K562 (cell line): Measurements from ENCODE around the gene ZNF2. TPM values are rescaled to one million over a fixed set of nuclear protein-coding genes. Genes with fewer than 3 reads are reported as not detected.

Experiments used
- ATAC-seq: fragments of 200-7000 bp; cut with Tn5 transposase; 3 replicates; pipeline ENCODE4 v1.9.1; 2020; ENCODE audit warnings: moderate library complexity
- BruUV-seq: library from RNA; stranded (reverse); fragments of 400-500 nt; replicated peaks from 2 replicates; lab custom pipeline; 2021; lab: Mats Ljungman, UMichigan
- CTCF ChIA-PET: fragments of 300-600 bp; formaldehyde crosslinking; extraction: SDS; loops from one replicate; lab custom pipeline; 2021; ENCODE audit warnings: low intra/inter-chr PET ratio; lab: Yijun Ruan, JAX
- POLR2A ChIA-PET: fragments of 300-600, 350-650 bp; sonication (Branson Sonifier 250); formaldehyde crosslinking; extraction: SDS; loops from one replicate; lab custom pipeline; 2021; ENCODE audit warnings: antibody characterized with exemption, inconsistent platforms; lab: Yijun Ruan, JAX
- DNase-seq, 4 experiments: peaks; one replicate each; pipeline versions ENCODE4 v3.0.0 to v3.0.0-alpha.2; 2011 to 2018; ENCODE audit warnings: low spot score in 3 of 4, mixed read lengths in 3 of 4; ENCODE audit errors: extremely low read depth in 1 of 4
- FAIRE-seq: peaks from 2 replicates; lab custom pipeline; 2011; peaks lifted over from hg19 to GRCh38; lab: Jason Lieb, UNC
- H2AFZ ChIP-seq: 2 replicates; pipeline ENCODE4 v1.6.0; 2011; ENCODE audit warnings: low read depth, low read length, control low read depth, inconsistent platforms
- H3K27ac ChIP-seq: fragments of 200-600 bp; 3 replicates; pipeline ENCODE4 v1.8.0; 2011; ENCODE audit warnings: low read depth, mild to moderate bottlenecking, control low read depth, inconsistent platforms, low read length, moderate library complexity, mixed read lengths; ENCODE audit errors: extremely low read depth
- H3K27me3 ChIP-seq, 2 experiments: fragments of 300-600 bp in 1 of 2; 2 replicates in 1 of 2; 3 replicates in 1 of 2; pipeline versions ENCODE4 v1.6.0 to v1.8.0; 2011; ENCODE audit warnings: inconsistent platforms in 2 of 2, low read length in 2 of 2, mild to moderate bottlenecking in 1 of 2, mixed read lengths in 1 of 2, moderate library complexity in 1 of 2; ENCODE audit not compliant: control insufficient read depth in 2 of 2, insufficient read depth in 2 of 2
- H3K36me3 ChIP-seq: fragments of 300-600 bp; 3 replicates; pipeline ENCODE4 v1.8.0; 2011; ENCODE audit warnings: mild to moderate bottlenecking, low read length, inconsistent platforms; ENCODE audit not compliant: control insufficient read depth, insufficient read depth
- H3K4me1 ChIP-seq, 2 experiments: fragments of 200-600 bp in 1 of 2; replicated peaks in 1 of 2; 2 replicates in 1 of 2; 3 replicates in 1 of 2; pipeline versions ENCODE4 v1.5.1 to v1.8.0; 2011; ENCODE audit warnings: inconsistent platforms in 2 of 2, low read length in 2 of 2, mild to moderate bottlenecking in 1 of 2, mixed read lengths in 1 of 2, moderate library complexity in 1 of 2; ENCODE audit not compliant: control insufficient read depth in 2 of 2, insufficient read depth in 2 of 2
- H3K4me2 ChIP-seq: 2 replicates; pipeline ENCODE4 v1.6.1; 2011; ENCODE audit warnings: low read length, control low read depth, inconsistent platforms, mixed read lengths; ENCODE audit not compliant: insufficient read depth
- H3K4me3 ChIP-seq: fragments of 200-600 bp; sonication (generic), shearing (Covaris generic); 2 replicates; pipeline ENCODE4 v1.5.1; 2016; ENCODE audit warnings: control low read depth, inconsistent platforms
- H3K79me2 ChIP-seq: fragments of 200-600 bp; 3 replicates; pipeline ENCODE4 v1.8.0; 2011; ENCODE audit warnings: low read length, inconsistent platforms; ENCODE audit not compliant: control insufficient read depth, insufficient read depth
- H3K9ac ChIP-seq, 2 experiments: 2 replicates each; pipeline versions ENCODE4 v1.6.0 to v1.6.1; 2011; ENCODE audit warnings: low read depth in 2 of 2, low read length in 2 of 2, control low read depth in 1 of 2, inconsistent platforms in 1 of 2, mild to moderate bottlenecking in 1 of 2, mixed read lengths in 1 of 2; ENCODE audit not compliant: insufficient read depth in 1 of 2
- H3K9me1 ChIP-seq: one replicate; pipeline ENCODE4 v1.6.0; 2011; ENCODE audit warnings: inconsistent platforms, mild to moderate bottlenecking, low read length, moderate library complexity; ENCODE audit not compliant: control insufficient read depth, insufficient read depth
- H3K9me3 ChIP-seq: replicated peaks from 2 replicates; pipeline ENCODE4 v1.5.1; 2011; ENCODE audit warnings: low read depth, low read length, inconsistent platforms; ENCODE audit not compliant: control insufficient read depth, insufficient read depth
- H4K20me1 ChIP-seq: replicated peaks from 2 replicates; pipeline ENCODE4 v1.6.1; 2011; ENCODE audit warnings: low read length, inconsistent platforms, mixed read lengths; ENCODE audit not compliant: control insufficient read depth, insufficient read depth
- CBFA2T3 ChIP-seq: fragments of 450-650 bp; IDR thresholded peaks from 2 replicates; pipeline ENCODE4 v1.6.1; 2017
- FOXA3 ChIP-seq, 2 experiments: fragments of 450-650 bp in 1 of 2; sonication (generic) in 1 of 2; formaldehyde crosslinking; IDR thresholded peaks in 1 of 2; conservative IDR thresholded peaks in 1 of 2; 2 replicates each; pipeline versions ENCODE4 v1.4.0 to v1.8.0; 2020 to 2022; ENCODE audit warnings: mild to moderate bottlenecking in 2 of 2, missing genetic modification reagents in 1 of 2
- FOXJ3 ChIP-seq: sonication (generic); formaldehyde crosslinking; IDR thresholded peaks from 2 replicates; pipeline ENCODE4 v1.4.0; 2020; ENCODE audit warnings: mild to moderate bottlenecking, missing genetic modification reagents
- GATA2 ChIP-seq: sonication (generic); formaldehyde crosslinking; IDR thresholded peaks from 2 replicates; pipeline ENCODE4 v1.4.0; 2020; ENCODE audit warnings: mild to moderate bottlenecking, missing genetic modification reagents
- GTF2F1 ChIP-seq: IDR thresholded peaks from 2 replicates; pipeline ENCODE4 v1.6.1; 2011; ENCODE audit warnings: low read depth, low read length, improper control_type of control experiment
- HOXB6 ChIP-seq: fragments of 250-450 bp; sonication (Bioruptor Pico); IDR thresholded peaks from 2 replicates; pipeline ENCODE4 v1.5.1; 2022; ENCODE audit warnings: mild to moderate bottlenecking, borderline replicate concordance
- MTA2 ChIP-seq: fragments of 450-650 bp; IDR thresholded peaks from 2 replicates; pipeline ENCODE4 v1.6.1; 2016; ENCODE audit warnings: low read depth
- WHSC1 ChIP-seq: IDR thresholded peaks from one replicate; pipeline ENCODE4 v1.6.1; 2012; ENCODE audit warnings: low read length, control low read depth, inconsistent platforms
- ZNF316 ChIP-seq: fragments of 450-650 bp; IDR thresholded peaks from 2 replicates; pipeline ENCODE4 v1.6.1; 2016
- WGBS: fragments of 100-300 bp; shearing (Covaris generic); methylation state at CpG from one replicate; pipeline ENCODE4 v1.1.6; 2016; ENCODE audit warnings: low coverage, mixed read lengths; ENCODE audit not compliant: insufficient coverage; ENCODE audit errors: missing lambda C conversion rate; 5-methylcytosine and 5-hydroxymethylcytosine counted together
- in situ Hi-C: fragments of 300-500 bp; cut with MboI; formaldehyde crosslinking; loops from 4 replicates; pipeline ENCODE4 v1.15.0; 2018; ENCODE audit warnings: inconsistent platforms, mixed read lengths
- intact Hi-C: fragments of 100-400 bp; cut with micrococcal nuclease; formaldehyde crosslinking; loops from 2 replicates; pipeline ENCODE4 v1.14.2; 2022
- polyA plus RNA-seq, 8 experiments: library from polyadenylated mRNA; depleted of rRNA in 4 of 8; stranded (reverse) in 5 of 8; unstranded in 3 of 8; fragments of >200 nt; fragmentation: Nextera tagmentation in 2 of 8; fragmentation: Illumina TruSeq in 1 of 8; extraction: Ambion mirVana in 2 of 8; extraction: Trizol in 1 of 8; gene quantifications; 2 replicates each; pipeline versions ENCODE4 v1.2.1 to v1.2.3, GENCODE V29; 2011 to 2014; ENCODE audit warnings: inconsistent platforms in 1 of 8, missing spikeins in 1 of 8
- total RNA-seq, 7 experiments: library from RNA; depleted of rRNA in 6 of 7; stranded (reverse); fragments of >200 nt in 6 of 7; fragmentation: Illumina TruSeq in 2 of 7; extraction: Trizol in 2 of 7; gene quantifications; 2 replicates each; pipeline versions ENCODE4 v1.2.1 to v1.2.3, GENCODE V29; 2011 to 2021; ENCODE audit warnings: low replicate concordance in 1 of 7
- TF ChIP-seq, protein P1 (sequence below): sonication (generic); formaldehyde crosslinking; IDR thresholded peaks from 2 replicates; pipeline ENCODE4 v1.8.1; 2023; ENCODE audit warnings: mild to moderate bottlenecking, missing genetic modification reagents

Gene ZNF2
- total and polyA plus RNA-seq, 9 of the 15 experiments (the other 6 are each of a cell fraction or from before 2014, with no cell fraction given), result 1.6 to 4.5 (median 3.4) TPM

DNA sequence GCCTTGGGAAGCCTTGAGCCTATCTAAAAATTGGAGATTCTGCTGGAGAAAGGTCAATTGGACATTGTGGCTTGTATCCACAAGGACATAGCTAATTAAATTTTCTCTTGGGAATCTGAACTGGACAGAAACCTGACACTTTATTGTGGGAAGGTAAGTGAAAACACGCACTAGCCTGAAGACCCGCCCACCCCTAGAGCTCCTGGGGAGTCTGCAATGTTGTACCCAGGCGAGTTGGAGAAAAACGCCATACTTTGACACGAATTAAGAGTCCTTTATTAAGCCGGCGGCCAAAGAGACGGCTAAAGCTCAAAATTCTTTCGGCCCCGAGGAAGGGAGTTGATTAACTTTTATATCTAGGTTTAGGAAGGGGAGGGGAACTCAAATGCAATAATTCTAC lies 40.5 kb downstream of the ZNF2 start:
- no peaks in the 10 kb centered on the region for H3K79me2 ChIP-seq
- in situ Hi-C loops, result no loop called here
- H3K27ac ChIP-seq, result no peak overlapping the region
- no TSS peak for BruUV-seq
- H3K27me3 ChIP-seq, result 0 out of 5 replicates have a peak, but pooled peaks cover 0 to 2% of the 10 kb centered on the region in 2 experiments
- no peaks in the 10 kb centered on the region for H4K20me1 ChIP-seq
- 0 out of 2 replicates have a peak overlapping the region, but pooled peaks have one; percentile 17 for H2AFZ ChIP-seq
- peaks cover 0 to 10% of the 10 kb centered on the region in 2 experiments; a peak in 2 of 5 replicates for H3K4me1 ChIP-seq
- no peaks in the 10 kb centered on the region for H3K9me1 ChIP-seq
- ATAC-seq, result no peak
- no peak overlapping the region for H3K4me2 ChIP-seq
- no peak for TF ChIP-seq FOXJ3 (CRISPR knock-in tag)
- TF ChIP-seq MTA2, result no peak
- TF ChIP-seq CBFA2T3, result no peak
- no peak for TF ChIP-seq HOXB6 (CRISPR knock-in tag)
- TF ChIP-seq WHSC1, result no peak
- no peak for TF ChIP-seq FOXA3 (CRISPR knock-in tag; conservative IDR thresholded peaks at IDR 0.05 in 1 of 2, IDR thresholded peaks at IDR 0.05 in 1 of 2)
- TF ChIP-seq GATA2 (CRISPR knock-in tag), result no peak
- TF ChIP-seq GTF2F1, result no peak
- TF ChIP-seq ZNF316, result no peak
- TF ChIP-seq, protein P1, sequence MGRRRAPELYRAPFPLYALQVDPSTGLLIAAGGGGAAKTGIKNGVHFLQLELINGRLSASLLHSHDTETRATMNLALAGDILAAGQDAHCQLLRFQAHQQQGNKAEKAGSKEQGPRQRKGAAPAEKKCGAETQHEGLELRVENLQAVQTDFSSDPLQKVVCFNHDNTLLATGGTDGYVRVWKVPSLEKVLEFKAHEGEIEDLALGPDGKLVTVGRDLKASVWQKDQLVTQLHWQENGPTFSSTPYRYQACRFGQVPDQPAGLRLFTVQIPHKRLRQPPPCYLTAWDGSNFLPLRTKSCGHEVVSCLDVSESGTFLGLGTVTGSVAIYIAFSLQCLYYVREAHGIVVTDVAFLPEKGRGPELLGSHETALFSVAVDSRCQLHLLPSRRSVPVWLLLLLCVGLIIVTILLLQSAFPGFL (CRISPR knock-in tag), result no peak
- FAIRE-seq, result no peak
- H3K9ac ChIP-seq, result no peak overlapping the region
- no peak for DNase-seq
- CTCF ChIA-PET, result interaction anchor here (1.7 kb wide), 1 partner anchor 129 kb away, joined by 11 read pairs; no protein-coding TSS in a partner anchor
- 44% methylated on average over 10 of the region's 10 CpGs for WGBS
- POLR2A ChIA-PET, result no interaction called here
- intact Hi-C loops, result loop anchor here (2.0 to 5.0 kb wide), 2 partner anchors 129 to 183 kb away; no protein-coding TSS in a partner anchor
- no peaks in the 10 kb centered on the region for H3K36me3 ChIP-seq
- H3K9me3 ChIP-seq, result no peaks in the 10 kb centered on the region
- no peak overlapping the region for H3K4me3 ChIP-seq
